ENCODE results near the gene CRISP1. TPM values are rescaled to one million over a fixed set of nuclear protein-coding genes. Genes with fewer than 3 reads are reported as not detected.

CRISP1 gene
- polyA plus RNA-seq, 1 of the 3 experiments (the other 2 are of a cell fraction), result not detected

DNA sequence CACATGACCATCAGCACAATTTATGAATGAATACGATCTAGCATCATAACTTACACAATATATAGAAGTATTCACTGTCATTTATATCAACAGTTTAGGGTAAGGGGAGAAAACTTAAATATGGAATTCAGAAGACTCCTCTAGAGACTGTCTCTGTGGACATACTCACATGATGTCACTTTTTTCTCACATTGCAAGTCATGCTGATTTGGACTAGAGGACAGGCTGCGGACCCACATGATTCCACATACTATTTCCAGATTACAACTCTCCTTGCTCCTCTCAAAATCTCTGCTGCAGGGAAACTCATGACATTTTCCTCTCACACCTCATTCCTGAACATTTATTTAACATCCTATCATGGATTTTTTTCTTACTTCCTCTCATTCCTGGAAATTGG lies 13.4 kb downstream of the CRISP1 start:
- H3K79me2 ChIP-seq (ENCODE audit: insufficient read depth), result no peaks in the 10 kb centered on the region
- 9% methylated on average over 2 of the region's 2 CpGs for WGBS (ENCODE audit: low lambda C conversion rate)
- no peak overlapping the region for H3K9ac ChIP-seq
- H4K20me1 ChIP-seq (ENCODE audit: insufficient read depth), result no peaks in the 10 kb centered on the region
- ChIA-PET CTCF (no interaction called here), POLR2A (no interaction called here)
- 0 out of 2 replicates have a peak, but pooled peaks cover 5% of the 10 kb centered on the region for H3K27me3 ChIP-seq (ENCODE audit: insufficient read depth)
- H3K4me1 ChIP-seq (ENCODE audit: control insufficient read depth in 1 of 2, insufficient read depth in 2 of 2, low read depth in 1 of 2, low read length in 1 of 2), result no peaks in the 10 kb centered on the region
- H2AFZ ChIP-seq (ENCODE audit: low read depth), result no peak overlapping the region
- no peak for TF ChIP-seq USF1 (IDR thresholded peaks at IDR 0.05; ENCODE audit: borderline replicate concordance, low read depth)
- no peak for DNase-seq
- H3K27ac ChIP-seq (ENCODE audit: low read depth in 2 of 2, low read length in 1 of 2), result no peak overlapping the region
- H3K9me2 ChIP-seq, result no peaks in the 10 kb centered on the region
- no peaks in the 10 kb centered on the region for H3K36me3 ChIP-seq (replicated peaks in 1 of 2; ENCODE audit: control insufficient read depth in 1 of 2, insufficient read depth in 2 of 2, low read length in 1 of 2)
- no peaks in the 10 kb centered on the region for H3K9me3 ChIP-seq
- no peak overlapping the region for H3K4me3 ChIP-seq (ENCODE audit: low read depth in 2 of 2, low read length in 1 of 2)
- H3K4me2 ChIP-seq, result no peak overlapping the region
- no peaks in the 10 kb centered on the region for H3F3A ChIP-seq (replicated peaks; ENCODE audit: insufficient read depth)

- H2AFZ ChIP-seq (ENCODE audit: low read depth), result no peak overlapping the region
- no peak overlapping the region for H3K27ac ChIP-seq (ENCODE audit: low read depth in 2 of 2, low read length in 1 of 2)
- no peak overlapping the region for H3K9ac ChIP-seq
- 0% methylated on average over 4 of the region's 4 CpGs for WGBS (ENCODE audit: low lambda C conversion rate)
- H3K4me3 ChIP-seq (ENCODE audit: low read depth in 2 of 2, low read length in 1 of 2), result no peak overlapping the region
- no peaks in the 10 kb centered on the region for H3K4me1 ChIP-seq (ENCODE audit: control insufficient read depth in 1 of 2, insufficient read depth in 2 of 2, low read depth in 1 of 2, low read length in 1 of 2)
- no peaks in the 10 kb centered on the region for H3K9me2 ChIP-seq
- H4K20me1 ChIP-seq (ENCODE audit: insufficient read depth), result no peaks in the 10 kb centered on the region
- no peaks in the 10 kb centered on the region for H3K9me3 ChIP-seq
- TF ChIP-seq REST (IDR thresholded peaks at IDR 0.05; ENCODE audit: low read depth, low read length) (no peak), RAD21 (IDR thresholded peaks at IDR 0.05; ENCODE audit: low read length) (peak; percentile 73), SMC3 (IDR thresholded peaks at IDR 0.05; ENCODE audit: low read depth, low read length) (peak; percentile 46)
- TF ChIP-seq, protein P1, sequence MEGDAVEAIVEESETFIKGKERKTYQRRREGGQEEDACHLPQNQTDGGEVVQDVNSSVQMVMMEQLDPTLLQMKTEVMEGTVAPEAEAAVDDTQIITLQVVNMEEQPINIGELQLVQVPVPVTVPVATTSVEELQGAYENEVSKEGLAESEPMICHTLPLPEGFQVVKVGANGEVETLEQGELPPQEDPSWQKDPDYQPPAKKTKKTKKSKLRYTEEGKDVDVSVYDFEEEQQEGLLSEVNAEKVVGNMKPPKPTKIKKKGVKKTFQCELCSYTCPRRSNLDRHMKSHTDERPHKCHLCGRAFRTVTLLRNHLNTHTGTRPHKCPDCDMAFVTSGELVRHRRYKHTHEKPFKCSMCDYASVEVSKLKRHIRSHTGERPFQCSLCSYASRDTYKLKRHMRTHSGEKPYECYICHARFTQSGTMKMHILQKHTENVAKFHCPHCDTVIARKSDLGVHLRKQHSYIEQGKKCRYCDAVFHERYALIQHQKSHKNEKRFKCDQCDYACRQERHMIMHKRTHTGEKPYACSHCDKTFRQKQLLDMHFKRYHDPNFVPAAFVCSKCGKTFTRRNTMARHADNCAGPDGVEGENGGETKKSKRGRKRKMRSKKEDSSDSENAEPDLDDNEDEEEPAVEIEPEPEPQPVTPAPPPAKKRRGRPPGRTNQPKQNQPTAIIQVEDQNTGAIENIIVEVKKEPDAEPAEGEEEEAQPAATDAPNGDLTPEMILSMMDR (IDR thresholded peaks at IDR 0.05), result peak; percentile 74
- H3K79me2 ChIP-seq (ENCODE audit: insufficient read depth), result no peaks in the 10 kb centered on the region
- no peaks in the 10 kb centered on the region for H3K36me3 ChIP-seq (replicated peaks in 1 of 2; ENCODE audit: control insufficient read depth in 1 of 2, insufficient read depth in 2 of 2, low read length in 1 of 2)
- 0 out of 2 replicates have a peak, but pooled peaks cover 5% of the 10 kb centered on the region for H3K27me3 ChIP-seq (ENCODE audit: insufficient read depth)
- DNase-seq, result peak; percentile 15
- H3F3A ChIP-seq (replicated peaks; ENCODE audit: insufficient read depth), result no peaks in the 10 kb centered on the region
- CTCF ChIA-PET, result interaction anchor here (0.7 to 3.5 kb wide), 10 partner anchors 30 to 317 kb away, joined by 3 to 17 read pairs (median 3); partner anchors contain the start of gene C6orf141
- no peak overlapping the region for H3K4me2 ChIP-seq
- POLR2A ChIA-PET, result no interaction called here
Measured at GRCh38 chr6:49849213-49849907, 17.0 kb downstream of the CRISP1 start.
